ENCODE results near the gene CDK5. TPM values are rescaled to one million over a fixed set of nuclear protein-coding genes. Genes with fewer than 3 reads are reported as not detected.

Gene CDK5
- total RNA-seq, 1 experiment from 2014 or later: 19.8 TPM

DNA sequence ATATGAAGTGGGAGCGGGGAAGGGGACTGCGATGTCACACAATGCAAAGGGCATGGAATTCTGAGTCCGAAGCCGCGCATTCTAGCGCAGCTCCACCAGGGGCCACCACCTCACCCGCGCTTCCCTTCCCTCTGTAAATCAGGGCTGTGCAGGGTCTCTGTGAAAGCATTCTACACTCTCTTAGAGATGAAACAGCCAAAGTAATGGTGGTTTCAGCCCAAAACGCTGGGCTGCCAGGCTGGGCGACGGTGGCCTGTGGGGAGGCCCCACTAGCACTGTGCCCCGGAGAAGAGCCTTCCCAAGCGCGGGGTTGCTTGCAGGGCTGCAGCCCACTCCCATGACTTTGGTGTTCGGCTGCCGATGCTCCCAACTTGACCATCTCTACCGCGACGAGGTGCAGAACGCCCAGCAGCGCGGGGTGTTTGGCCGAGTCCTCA is 44.8 kb downstream of the CDK5 start:
- no peaks in the 10 kb centered on the region for H3K9me2 ChIP-seq (ENCODE audit: insufficient read depth)
- ChIA-PET POLR2A (interaction anchor here (2.2 kb wide), 1 partner anchor 15 kb away, joined by 7 read pairs; the partner anchor contains the start of gene ABCB8), CTCF (interaction anchor here (0.7 to 1.9 kb wide), 7 partner anchors 12 to 136 kb away, joined by 3 to 7 read pairs (median 4); partner anchors contain the start of genes ABCB8 and ATG9B), RAD21 (ENCODE audit: low non-redundant PET in 1 of 2, low total read pairs in 2 of 2, uncharacterized antibody in 2 of 2, unreplicated experiment in 2 of 2) (no interaction called here)
- H3K36me3 ChIP-seq (ENCODE audit: control insufficient read depth in 1 of 2, insufficient read depth in 2 of 2, low read length in 2 of 2): no peaks in the 10 kb centered on the region
- no peak overlapping the region for H2AFZ ChIP-seq (ENCODE audit: low read depth, low read length, poor library complexity, severe bottlenecking)
- peaks cover 4% of the 10 kb centered on the region; the same call in 1 of the 2 replicates for H3K79me2 ChIP-seq (ENCODE audit: insufficient read depth, low read length)
- ATAC-seq (no peak), DNase-seq (ENCODE audit: low read depth, low spot score) (no peak)
- TF ChIP-seq CTCF (IDR thresholded peaks at IDR 0.05 in 2 of 3, conservative IDR thresholded peaks at IDR 0.05 in 1 of 3; ENCODE audit: borderline replicate concordance in 1 of 3, insufficient read depth in 1 of 3, low read depth in 2 of 3, low read length in 2 of 3) (peak in 2 of 3 experiments; percentile 70 to 76; a peak in 4 of 6 replicates), EZH2phosphoT487 (IDR thresholded peaks at IDR 0.05; ENCODE audit: borderline replicate concordance) (no peak), ZFX (IDR thresholded peaks at IDR 0.05) (no peak)
- TF ChIP-seq, protein P1, sequence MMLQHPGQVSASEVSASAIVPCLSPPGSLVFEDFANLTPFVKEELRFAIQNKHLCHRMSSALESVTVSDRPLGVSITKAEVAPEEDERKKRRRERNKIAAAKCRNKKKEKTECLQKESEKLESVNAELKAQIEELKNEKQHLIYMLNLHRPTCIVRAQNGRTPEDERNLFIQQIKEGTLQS (IDR thresholded peaks at IDR 0.05): no peak
- peaks cover 15 to 60% of the 10 kb centered on the region in 2 experiments; a peak in 3 of 4 replicates for H3K4me1 ChIP-seq (ENCODE audit: control insufficient read depth in 1 of 2, insufficient read depth in 2 of 2, low read length in 2 of 2)
- H3K27me3 ChIP-seq (ENCODE audit: insufficient read depth, low read length): no peaks in the 10 kb centered on the region
- H3K4me2 ChIP-seq (ENCODE audit: low read length): peak overlapping the region; percentile 68
- H4K20me1 ChIP-seq (ENCODE audit: insufficient read depth): no peaks in the 10 kb centered on the region
- H3K27ac ChIP-seq (ENCODE audit: low read depth, low read length): no peak overlapping the region
- H3K4me3 ChIP-seq (replicated peaks in 1 of 2; ENCODE audit: low read depth in 1 of 2, low read length in 2 of 2): peak overlapping the region in 1 of 2 experiments; percentile 36; a peak in 1 of 4 replicates
- peak overlapping the region; percentile 38 for H3K9ac ChIP-seq (ENCODE audit: low read length)
- no peaks in the 10 kb centered on the region for H3K9me3 ChIP-seq (ENCODE audit: control insufficient read depth in 1 of 2, insufficient read depth in 1 of 2, low read depth in 1 of 2, low read length in 2 of 2)
- intact Hi-C loops (cut with micrococcal nuclease): loop anchor here (10.0 kb wide), 1 partner anchor 238 kb away; no protein-coding TSS in a partner anchor
- no TSS peak for BruUV-seq (replicated peaks)

Data from HCT116 (cell line).